Spinal cord (tissue), 10 donors: ENCODE results near the gene TMEM207. TPM values are rescaled to one million over a fixed set of nuclear protein-coding genes. Genes with fewer than 3 reads are reported as not detected.

Experiments
- DNase-seq, 6 donors: peaks; one replicate each; pipeline versions ENCODE4 v3.0.0 to v3.0.0-alpha.2; 2013 to 2015; ENCODE audit warnings: low spot score in 6 of 6, low read depth in 4 of 6
- H3K27ac ChIP-seq: one replicate; pipeline ENCODE4 v1.5.1; 2013; ENCODE audit warnings: low read depth, low read length, control low read depth
- H3K27me3 ChIP-seq: one replicate; pipeline ENCODE4 v1.6.1; 2013; ENCODE audit warnings: low read length; ENCODE audit not compliant: control insufficient read depth, insufficient read depth
- H3K36me3 ChIP-seq: one replicate; pipeline ENCODE4 v1.6.1; 2013; ENCODE audit warnings: low read length; ENCODE audit not compliant: control insufficient read depth, insufficient read depth
- H3K4me1 ChIP-seq: one replicate; pipeline ENCODE4 v1.6.1; 2013; ENCODE audit warnings: low read length; ENCODE audit not compliant: control insufficient read depth, insufficient read depth
- H3K4me3 ChIP-seq: one replicate; pipeline ENCODE4 v1.5.1; 2013; ENCODE audit warnings: low read depth, low read length, control low read depth
- H3K9me3 ChIP-seq: one replicate; pipeline ENCODE4 v1.6.1; 2013; ENCODE audit warnings: low read length; ENCODE audit not compliant: control insufficient read depth, insufficient read depth
- WGBS: methylation state at CpG from one replicate; pipeline ENCODE4 v1.1.5; 2013; ENCODE audit warnings: missing lambda C conversion rate; ENCODE audit not compliant: insufficient coverage; 5-methylcytosine and 5-hydroxymethylcytosine counted together
- polyA plus RNA-seq, 2 donors: library from polyadenylated mRNA; unstranded; fragments of 120-200 nt; gene quantifications; one replicate each; pipeline ENCODE4 v1.2.1, GENCODE V29; 2013; ENCODE audit not compliant: insufficient read length in 2 of 2
- total RNA-seq, 2 donors: library from RNA; depleted of rRNA in 1 of 2; stranded (reverse); fragments of 120-200 nt in 1 of 2; fragments of >200 nt in 1 of 2; gene quantifications; one replicate each; pipeline versions ENCODE4 v1.2.3 to v1.2.4, GENCODE V29; 2013 to 2014
- donor health status: healthy.

Gene TMEM207
- total and polyA plus RNA-seq, 4 donors = not detected

GRCh38 chr3:190448256-190448655 lies 1.4 kb downstream of the TMEM207 start:
- H3K36me3 ChIP-seq = no peaks in the 10 kb centered on the region
- no peak for DNase-seq
- H3K4me1 ChIP-seq = no peaks in the 10 kb centered on the region
- H3K4me3 ChIP-seq = no peak overlapping the region
- H3K9me3 ChIP-seq = no peaks in the 10 kb centered on the region
- WGBS = no CpG with 5 or more reads among the region's 2 CpGs
- H3K27me3 ChIP-seq = no peaks in the 10 kb centered on the region
- H3K27ac ChIP-seq = no peak overlapping the region

DNA sequence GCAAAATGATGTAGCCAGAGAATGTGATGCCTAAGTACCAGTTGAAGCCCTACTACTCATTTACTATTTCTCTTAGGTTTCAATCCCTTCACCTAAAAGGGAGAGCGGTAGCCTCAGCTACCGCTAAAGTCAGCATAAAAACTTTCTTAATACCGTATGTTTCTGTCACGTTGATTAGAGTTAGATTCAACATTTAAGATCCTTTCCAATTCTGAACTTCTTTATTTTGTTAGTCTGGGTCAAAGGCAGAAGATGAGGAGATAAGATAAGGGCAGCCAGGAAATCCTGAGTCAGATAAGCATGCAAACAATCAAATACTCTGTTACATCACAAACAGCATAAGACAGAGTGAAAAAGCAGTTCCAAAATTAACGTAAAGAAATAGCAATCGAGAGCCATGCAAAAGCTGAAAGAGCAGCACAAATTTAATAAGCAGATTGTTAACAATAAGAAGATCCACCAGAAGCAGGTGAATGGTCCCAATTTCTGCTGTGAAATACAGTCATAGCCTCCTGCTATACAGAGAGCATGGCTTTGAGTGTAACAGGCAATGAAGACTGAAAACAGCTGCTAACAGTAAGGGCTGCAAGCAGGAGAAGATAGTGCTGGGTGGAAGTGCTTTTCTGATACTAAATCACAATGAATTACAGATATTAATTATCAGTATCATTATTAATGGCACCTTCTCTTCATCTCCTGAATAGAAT lies 3.0 kb downstream of the TMEM207 start:
- Histone ChIP-seq H3K4me3 (no peak overlapping the region), H3K27ac (no peak overlapping the region), H3K4me1 (no peaks in the 10 kb centered on the region), H3K9me3 (no peaks in the 10 kb centered on the region), H3K27me3 (no peaks in the 10 kb centered on the region), H3K36me3 (no peaks in the 10 kb centered on the region)
- WGBS = no CpG with 5 or more reads among the region's 6 CpGs
- DNase-seq = peak in 1 of 6 donors; percentile 59

GRCh38 chr3:190444576-190445145 lies 5.0 kb downstream of the TMEM207 start:
- no CpG with 5 or more reads among the region's 3 CpGs for WGBS
- Histone ChIP-seq H3K36me3 (no peaks in the 10 kb centered on the region), H3K27me3 (no peaks in the 10 kb centered on the region), H3K4me3 (no peak overlapping the region), H3K4me1 (no peaks in the 10 kb centered on the region), H3K9me3 (no peaks in the 10 kb centered on the region), H3K27ac (peak overlapping the region; percentile 29)
- no peak for DNase-seq

DNA sequence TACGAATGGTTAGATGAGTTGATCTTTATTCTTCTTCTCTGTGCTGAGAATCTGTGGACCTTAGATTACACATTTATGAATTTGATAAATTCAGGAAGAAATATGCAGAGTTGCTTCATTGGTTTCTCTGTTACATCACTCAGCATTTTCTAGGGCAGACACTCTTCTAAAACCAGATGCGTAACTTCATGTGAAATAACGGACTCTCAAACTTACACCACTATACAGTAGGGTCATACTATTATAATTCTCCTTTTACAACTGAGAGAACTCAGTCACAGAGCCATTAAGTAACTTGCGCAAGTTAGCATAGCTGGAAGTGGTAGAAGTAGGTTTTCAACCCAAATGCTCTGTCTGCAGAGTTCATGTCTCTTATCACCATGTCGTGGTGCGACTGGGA lies 5.7 kb downstream of the TMEM207 start:
- WGBS = 100% methylated on average over 1 of the region's 6 CpGs
- no peaks in the 10 kb centered on the region for H3K27me3 ChIP-seq
- H3K4me3 ChIP-seq = no peak overlapping the region
- H3K4me1 ChIP-seq = no peaks in the 10 kb centered on the region
- DNase-seq = no peak
- H3K9me3 ChIP-seq = no peaks in the 10 kb centered on the region
- no peaks in the 10 kb centered on the region for H3K36me3 ChIP-seq
- peak overlapping the region; percentile 29 for H3K27ac ChIP-seq

DNA sequence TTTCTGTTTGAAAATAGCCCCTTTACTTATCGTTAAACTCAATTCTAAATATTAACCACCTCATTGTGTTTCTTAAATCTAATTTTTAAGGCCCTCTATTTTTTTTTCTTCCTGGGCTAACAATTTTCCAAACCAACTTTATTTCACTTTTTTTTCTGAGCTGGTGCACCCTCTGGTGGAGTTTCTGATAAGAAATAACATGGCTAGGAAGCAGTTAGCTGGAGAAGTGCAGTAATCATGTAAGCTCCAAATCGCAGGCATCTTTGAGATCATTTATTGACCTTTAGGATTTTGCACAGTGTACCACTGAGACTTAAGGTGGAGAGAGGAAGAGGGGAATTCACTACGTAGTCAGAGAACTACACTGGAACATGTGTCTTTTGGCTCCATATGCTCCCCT lies 6.4 kb downstream of the TMEM207 start:
- H3K27ac ChIP-seq = no peak overlapping the region
- no peak overlapping the region for H3K4me3 ChIP-seq
- no peaks in the 10 kb centered on the region for H3K4me1 ChIP-seq
- H3K9me3 ChIP-seq = no peaks in the 10 kb centered on the region
- peak in 2 of 6 donors; percentile 20 to 53 for DNase-seq
- H3K27me3 ChIP-seq = no peaks in the 10 kb centered on the region
- WGBS = 80% methylated on average over 1 of the region's 3 CpGs
- H3K36me3 ChIP-seq = no peaks in the 10 kb centered on the region

- Histone ChIP-seq H3K9me3 (no peaks in the 10 kb centered on the region), H3K36me3 (no peaks in the 10 kb centered on the region), H3K27me3 (no peaks in the 10 kb centered on the region), H3K4me3 (no peak overlapping the region), H3K4me1 (no peaks in the 10 kb centered on the region), H3K27ac (no peak overlapping the region)
- DNase-seq = no peak
- 100% methylated on average over 1 of the region's 1 CpG for WGBS
Measured at GRCh38 chr3:190442240-190442639, 7.5 kb downstream of the TMEM207 start.

- no peaks in the 10 kb centered on the region for H3K27me3 ChIP-seq
- H3K36me3 ChIP-seq = no peaks in the 10 kb centered on the region
- no peak overlapping the region for H3K4me3 ChIP-seq
- WGBS = 93% methylated on average over 2 of the region's 2 CpGs
- no peaks in the 10 kb centered on the region for H3K9me3 ChIP-seq
- no peaks in the 10 kb centered on the region for H3K4me1 ChIP-seq
- H3K27ac ChIP-seq = no peak overlapping the region
- DNase-seq = no peak
Measured at GRCh38 chr3:190436331-190436730, 13.4 kb downstream of the TMEM207 start.

GRCh38 chr3:190435618-190436017 lies 14.1 kb downstream of the TMEM207 start:
- H3K36me3 ChIP-seq = no peaks in the 10 kb centered on the region
- H3K4me1 ChIP-seq = no peaks in the 10 kb centered on the region
- no peak for DNase-seq
- no peaks in the 10 kb centered on the region for H3K9me3 ChIP-seq
- WGBS = no CpG with 5 or more reads among the region's 3 CpGs
- no peak overlapping the region for H3K27ac ChIP-seq
- no peaks in the 10 kb centered on the region for H3K27me3 ChIP-seq
- H3K4me3 ChIP-seq = no peak overlapping the region

DNA sequence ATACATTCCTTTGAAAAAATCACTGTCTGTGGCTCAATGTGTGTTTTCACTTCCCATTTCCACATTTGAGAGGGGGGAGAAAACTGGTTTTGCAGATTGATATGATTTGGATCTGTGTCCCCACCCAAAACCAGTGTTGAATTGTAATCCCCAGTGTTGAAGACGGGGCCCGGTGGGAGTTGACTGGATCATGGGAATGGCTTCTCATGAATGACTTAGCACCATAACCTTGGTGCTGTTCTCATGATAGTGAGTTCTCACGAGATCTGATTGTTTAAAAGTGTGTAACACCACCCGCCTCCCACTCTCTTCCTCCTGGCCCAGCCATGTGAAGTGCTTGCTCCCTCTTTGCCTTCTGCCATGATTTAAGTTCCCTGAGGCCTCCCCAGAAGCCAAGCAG lies 16.1 kb downstream of the TMEM207 start:
- Histone ChIP-seq H3K4me3 (no peak overlapping the region), H3K27ac (no peak overlapping the region), H3K36me3 (no peaks in the 10 kb centered on the region), H3K9me3 (no peaks in the 10 kb centered on the region), H3K27me3 (no peaks in the 10 kb centered on the region), H3K4me1 (no peaks in the 10 kb centered on the region)
- DNase-seq = no peak
- 100% methylated on average over 1 of the region's 4 CpGs for WGBS

DNA sequence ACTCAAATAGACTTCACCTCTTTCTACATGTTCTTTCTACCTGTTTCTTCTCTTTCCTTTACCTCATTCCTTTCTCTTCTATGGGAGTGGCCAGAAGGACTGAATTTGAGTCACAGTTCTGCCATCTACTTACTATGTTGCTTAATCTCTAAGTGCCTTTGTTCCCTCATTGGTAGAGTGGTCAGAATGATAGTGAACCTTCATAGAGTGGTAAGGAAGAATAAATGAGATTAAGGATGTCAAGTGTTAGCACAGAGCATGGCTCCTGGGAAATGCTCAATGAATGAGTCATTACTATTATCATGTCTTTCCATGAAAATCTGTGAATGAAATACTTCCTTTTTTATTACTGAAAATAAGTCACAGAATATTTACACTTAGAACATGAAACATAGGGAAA lies 17.5 kb downstream of the TMEM207 start:
- no peak for DNase-seq
- H3K36me3 ChIP-seq = no peaks in the 10 kb centered on the region
- no peaks in the 10 kb centered on the region for H3K4me1 ChIP-seq
- no peaks in the 10 kb centered on the region for H3K27me3 ChIP-seq
- no peaks in the 10 kb centered on the region for H3K9me3 ChIP-seq
- no peak overlapping the region for H3K27ac ChIP-seq
- no peak overlapping the region for H3K4me3 ChIP-seq
